Measurements from ENCODE around the gene SLC66A1.
A peak's percentile ranks its signal among the peaks of the same experiment; 100 is the strongest.

SLC66A1 gene

GRCh38 chr1:19325368-19325957 is 13.3 kb downstream of the SLC66A1 start:
- no peak for DNase-seq (ENCODE audit: low read depth)

DNA sequence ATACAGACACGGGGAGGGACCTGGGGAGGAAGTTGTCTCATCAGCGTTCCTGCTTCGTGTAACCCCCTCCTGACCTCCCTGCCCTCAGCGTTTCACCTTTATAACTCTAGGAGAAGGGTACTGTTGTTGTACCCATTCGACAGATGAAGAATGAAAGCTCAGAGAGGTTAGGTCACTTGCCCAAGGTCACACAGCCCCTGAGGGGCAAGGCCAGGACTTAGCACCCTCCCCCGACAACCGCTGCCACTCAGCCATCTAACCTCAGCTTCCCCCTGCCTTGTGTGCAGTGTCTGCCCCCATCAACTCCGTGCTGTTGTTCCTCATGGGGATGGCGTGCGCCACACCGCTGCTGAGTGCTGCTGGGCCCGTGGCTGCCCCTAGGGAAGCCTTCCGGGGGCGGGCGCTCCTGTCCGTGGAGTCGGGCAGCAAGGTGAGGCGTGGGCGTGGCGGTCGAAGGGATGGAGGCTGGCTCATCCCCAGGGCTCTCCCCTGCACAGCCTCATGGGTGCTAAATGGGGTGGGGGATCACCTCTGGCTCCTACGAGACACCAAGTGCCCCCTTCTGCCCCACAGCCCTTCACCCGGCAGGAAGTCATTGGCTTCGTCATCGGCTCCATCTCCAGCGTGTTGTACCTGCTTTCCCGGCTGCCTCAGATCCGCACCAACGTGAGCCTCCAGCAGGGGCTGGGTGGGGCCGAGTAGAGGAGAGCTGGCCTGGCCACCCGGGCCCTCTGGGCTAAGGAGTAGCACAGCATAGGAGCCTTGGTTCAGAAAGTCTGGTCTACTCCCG is 14.0 kb downstream of the SLC66A1 start:
- DNase-seq (ENCODE audit: low read depth), result no peak

DNA sequence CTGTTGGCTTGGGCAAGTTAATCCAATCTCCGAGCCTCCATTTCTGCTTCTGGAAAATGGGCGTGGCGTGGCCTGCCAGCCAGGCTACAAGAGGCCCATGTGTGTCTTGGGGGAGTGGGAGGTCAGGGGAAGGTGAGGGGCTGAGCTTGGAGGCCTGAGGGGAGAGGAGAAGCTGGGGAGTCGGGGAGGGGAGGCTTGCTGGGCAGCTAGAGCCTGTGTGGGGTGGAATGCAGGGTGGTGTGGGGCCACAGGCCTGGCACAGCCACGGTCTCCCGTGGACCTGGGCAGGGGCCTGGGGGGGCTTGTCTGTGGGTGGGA is 14.6 kb downstream of the SLC66A1 start:
- DNase-seq (ENCODE audit: low read depth), result no peak

GRCh38 chr1:19327301-19327700 is 15.2 kb downstream of the SLC66A1 start:
- DNase-seq (ENCODE audit: low read depth), result no peak

- DNase-seq (ENCODE audit: low read depth), result no peak
Observed at GRCh38 chr1:19327736-19328135, 15.6 kb downstream of the SLC66A1 start.

DNA sequence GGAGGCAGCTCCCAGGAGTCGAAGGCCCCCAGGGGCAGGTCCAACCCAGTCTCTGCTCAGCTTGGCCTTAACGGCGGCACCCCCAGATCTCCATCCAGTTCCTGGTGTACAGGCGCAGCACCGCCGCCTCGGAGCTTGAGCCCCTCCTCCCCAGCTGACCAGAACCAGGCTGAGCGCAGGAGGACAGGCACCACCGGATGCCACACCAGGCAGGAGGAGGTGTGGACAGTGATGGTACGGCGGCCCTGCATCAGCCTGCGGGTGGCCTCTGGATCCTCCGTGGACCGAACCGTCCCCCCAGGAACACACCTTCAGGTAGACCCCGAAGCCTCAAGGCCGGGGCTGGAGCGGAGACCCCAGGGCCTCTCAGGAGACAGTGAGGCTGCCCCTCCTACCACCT is 16.4 kb downstream of the SLC66A1 start:
- DNase-seq (ENCODE audit: low read depth), result no peak

DNA sequence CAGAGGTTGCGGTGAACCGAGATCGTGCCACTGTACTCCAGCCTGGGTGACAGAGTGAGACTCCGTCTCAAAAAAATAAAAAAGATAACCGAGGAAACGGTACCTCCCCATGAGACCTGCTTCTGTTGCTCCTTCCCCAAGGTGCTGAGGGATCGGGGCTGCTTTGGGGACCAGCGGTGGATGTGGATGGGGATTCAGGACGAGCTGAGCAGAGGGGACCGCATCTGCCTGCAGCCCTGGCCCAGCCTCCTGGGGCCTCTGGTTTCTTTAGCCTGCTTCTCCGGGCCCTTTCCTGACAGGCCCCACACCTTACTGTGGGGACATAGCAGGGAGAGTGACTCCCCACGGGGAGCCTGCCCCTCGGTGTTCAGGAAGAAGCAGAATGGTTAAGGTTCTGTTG is 17.1 kb downstream of the SLC66A1 start:
- DNase-seq (ENCODE audit: low read depth), result no peak

GRCh38 chr1:19329611-19330010 is 17.5 kb downstream of the SLC66A1 start:
- no peak for DNase-seq (ENCODE audit: low read depth)

- DNase-seq (ENCODE audit: low read depth), result no peak
Observed at GRCh38 chr1:19330449-19331135, 18.5 kb downstream of the SLC66A1 start.

DNA sequence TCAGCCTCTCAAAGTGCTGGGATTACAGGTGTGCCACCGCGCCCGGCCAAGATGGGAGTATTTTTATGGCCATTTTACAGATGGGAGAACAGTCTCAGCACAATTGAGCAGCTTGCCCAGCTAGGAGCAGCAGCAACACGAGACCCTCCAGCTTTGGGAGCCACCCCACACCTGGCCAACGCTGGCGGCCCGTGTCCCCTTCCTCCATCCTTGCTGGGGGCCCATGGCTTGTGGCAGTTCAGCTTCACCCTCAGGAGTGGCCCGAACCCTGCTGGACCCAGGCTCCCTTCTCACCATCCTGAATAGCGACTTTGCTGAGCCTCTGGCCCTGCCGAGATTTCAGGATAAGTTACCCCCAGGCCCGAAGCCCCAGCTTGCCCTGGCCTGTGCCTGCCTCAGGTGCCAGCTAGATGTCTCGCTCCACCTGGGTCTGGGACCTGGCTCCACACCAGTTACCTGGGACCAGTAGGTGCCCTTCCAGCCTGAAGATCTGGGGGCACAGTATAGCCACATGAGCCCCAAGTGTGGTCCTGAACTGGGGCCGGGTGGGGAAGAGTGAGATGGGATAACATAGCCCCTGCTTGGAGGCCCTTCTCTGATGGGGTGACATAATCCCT is 19.2 kb downstream of the SLC66A1 start:
- DNase-seq (ENCODE audit: low read depth), result no peak

- DNase-seq (ENCODE audit: low read depth), result no peak
Observed at GRCh38 chr1:19332832-19333231, 20.7 kb downstream of the SLC66A1 start.

- no peak for DNase-seq (ENCODE audit: low read depth)
Observed at GRCh38 chr1:19333587-19334354, 21.6 kb downstream of the SLC66A1 start.

DNA sequence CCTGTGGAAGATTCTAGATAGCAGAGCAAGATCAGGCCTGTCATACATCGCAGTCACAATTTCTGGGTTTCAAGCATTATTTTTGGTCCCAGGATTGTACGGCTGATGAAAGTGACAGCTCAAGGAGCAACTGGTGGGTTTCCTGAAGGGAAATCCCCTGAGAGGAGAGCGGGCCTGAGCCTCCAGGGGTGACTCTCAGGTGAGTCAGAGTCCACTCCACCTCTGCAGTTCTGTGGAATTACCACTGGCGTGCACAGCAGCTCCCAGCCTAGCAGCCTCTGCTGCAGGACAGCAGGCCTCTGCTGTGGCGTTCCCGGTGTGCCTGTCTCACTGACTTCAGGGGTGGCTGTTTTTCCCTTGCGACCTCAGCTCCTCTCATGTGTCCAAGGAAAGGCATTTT is 24.4 kb downstream of the SLC66A1 start:
- no peak for DNase-seq (ENCODE audit: low read depth)

DNA sequence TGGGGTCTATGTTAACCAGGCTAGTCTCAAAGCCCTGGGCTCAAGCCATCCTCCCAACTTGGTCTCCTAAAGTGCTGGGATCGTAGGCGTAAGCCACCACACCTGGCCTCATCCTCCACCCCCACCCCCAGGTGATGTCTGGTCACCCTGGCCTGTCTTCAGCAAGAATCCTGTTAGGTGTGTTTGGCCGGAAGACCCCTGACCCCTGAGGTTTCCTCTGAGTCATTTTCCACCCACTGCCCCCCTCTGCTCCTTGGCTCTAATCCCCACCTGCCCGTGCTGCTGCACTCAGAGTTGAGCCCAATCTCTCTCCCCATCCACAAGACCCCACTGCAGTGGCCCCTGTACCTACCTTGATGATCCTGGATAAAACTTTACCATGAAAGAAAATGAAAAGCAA is 25.2 kb downstream of the SLC66A1 start:
- no peak for DNase-seq (ENCODE audit: low read depth)

DNA sequence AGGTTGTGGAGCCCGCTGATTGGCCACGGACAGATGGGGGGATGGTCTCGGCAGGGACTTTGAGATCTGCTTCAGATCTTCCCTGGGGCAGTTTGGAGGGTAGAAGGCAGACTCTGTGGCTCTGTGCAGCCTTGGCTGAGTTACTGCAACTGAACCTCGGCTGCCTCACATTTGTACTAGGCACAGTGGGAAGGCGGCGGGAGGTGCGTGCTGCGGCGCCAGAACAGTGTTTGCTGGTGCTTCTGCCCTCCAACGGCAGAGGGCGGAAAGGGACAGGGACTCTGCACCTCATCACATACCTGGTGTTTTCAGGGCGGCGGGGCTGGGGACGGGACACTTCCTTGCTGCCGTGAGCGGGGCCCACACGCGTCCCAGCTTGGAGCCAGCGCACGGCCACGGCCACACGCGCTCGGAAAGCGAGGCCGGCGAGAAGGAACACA is 26.2 kb downstream of the SLC66A1 start:
- DNase-seq (ENCODE audit: low read depth), result no peak

DNA sequence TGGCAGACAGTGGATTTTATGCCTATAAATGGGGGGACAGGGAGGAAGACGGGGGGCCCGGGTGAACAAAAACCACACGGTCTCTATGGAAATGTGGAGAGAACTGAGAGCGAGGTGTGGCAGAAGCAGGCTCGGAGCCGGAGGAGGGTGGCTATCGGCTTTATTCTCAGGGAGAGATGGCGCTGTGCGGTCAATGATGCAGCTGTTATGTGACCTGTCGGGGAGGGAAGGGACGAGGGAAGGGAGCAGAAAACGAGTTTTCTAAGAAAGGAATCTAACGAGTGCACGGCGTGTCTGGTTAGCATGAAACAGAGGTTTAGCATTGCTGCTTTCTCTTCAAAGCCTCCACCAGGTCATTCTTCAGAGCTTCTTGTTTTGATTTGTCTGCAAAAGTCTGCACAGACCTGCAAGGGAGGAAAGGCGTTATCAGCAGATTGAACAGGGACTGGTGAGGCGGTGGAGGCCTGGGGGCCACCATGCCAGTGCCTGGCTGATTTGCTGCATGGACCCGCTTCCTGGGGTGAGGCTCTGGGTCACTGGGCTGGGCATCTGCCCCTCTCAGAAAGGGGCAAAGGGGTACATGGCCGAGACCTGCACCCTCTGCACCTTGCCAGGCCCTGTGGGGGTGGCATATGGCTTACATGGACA is 27.2 kb downstream of the SLC66A1 start:
- no peak for DNase-seq (ENCODE audit: low read depth)

GRCh38 chr1:19340387-19340937 is 28.3 kb downstream of the SLC66A1 start:
- no peak for DNase-seq (ENCODE audit: low read depth)

DNA sequence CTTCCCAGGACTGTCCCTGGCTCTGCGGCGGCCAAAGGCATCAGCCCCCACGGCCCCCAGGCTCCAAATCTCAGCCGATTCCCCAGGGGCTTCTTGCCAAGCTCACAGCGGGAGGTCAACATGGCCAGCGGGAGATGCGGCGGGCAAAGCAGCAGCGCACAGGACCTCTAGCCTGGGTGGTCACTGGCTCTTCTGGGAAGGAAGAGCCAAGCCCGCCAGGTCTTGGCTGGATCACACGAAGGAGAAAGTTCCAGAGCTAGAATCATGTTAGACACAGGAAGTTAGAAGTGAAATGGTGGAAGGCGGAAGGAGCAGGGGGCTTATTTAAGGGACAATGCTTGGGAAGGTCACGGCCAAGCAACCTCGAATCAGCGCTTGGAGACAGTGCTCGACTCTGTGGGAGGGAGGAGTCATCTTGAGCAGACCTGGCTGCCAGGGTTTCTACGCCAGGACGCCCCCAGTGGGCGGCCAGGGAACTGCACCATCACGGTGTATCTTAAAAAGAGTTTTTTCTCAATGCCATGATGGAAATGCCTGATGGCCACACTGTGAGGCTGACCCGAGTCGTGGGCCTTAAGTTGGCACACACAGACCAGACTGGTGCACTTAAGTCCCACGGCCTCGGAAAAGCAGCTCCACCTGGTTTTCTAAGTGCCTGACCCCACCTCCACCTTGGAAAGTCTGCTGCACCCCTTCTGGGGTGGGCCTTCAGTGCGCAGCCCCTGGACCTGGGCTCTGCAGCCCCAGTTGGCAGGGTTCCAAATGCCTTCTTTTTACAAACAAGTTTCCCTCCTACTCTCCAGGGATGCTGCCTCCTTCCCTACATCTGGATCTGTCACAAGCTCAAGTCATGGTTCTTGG is 29.3 kb downstream of the SLC66A1 start:
- peak; percentile 59 for DNase-seq (ENCODE audit: low read depth)

DNA sequence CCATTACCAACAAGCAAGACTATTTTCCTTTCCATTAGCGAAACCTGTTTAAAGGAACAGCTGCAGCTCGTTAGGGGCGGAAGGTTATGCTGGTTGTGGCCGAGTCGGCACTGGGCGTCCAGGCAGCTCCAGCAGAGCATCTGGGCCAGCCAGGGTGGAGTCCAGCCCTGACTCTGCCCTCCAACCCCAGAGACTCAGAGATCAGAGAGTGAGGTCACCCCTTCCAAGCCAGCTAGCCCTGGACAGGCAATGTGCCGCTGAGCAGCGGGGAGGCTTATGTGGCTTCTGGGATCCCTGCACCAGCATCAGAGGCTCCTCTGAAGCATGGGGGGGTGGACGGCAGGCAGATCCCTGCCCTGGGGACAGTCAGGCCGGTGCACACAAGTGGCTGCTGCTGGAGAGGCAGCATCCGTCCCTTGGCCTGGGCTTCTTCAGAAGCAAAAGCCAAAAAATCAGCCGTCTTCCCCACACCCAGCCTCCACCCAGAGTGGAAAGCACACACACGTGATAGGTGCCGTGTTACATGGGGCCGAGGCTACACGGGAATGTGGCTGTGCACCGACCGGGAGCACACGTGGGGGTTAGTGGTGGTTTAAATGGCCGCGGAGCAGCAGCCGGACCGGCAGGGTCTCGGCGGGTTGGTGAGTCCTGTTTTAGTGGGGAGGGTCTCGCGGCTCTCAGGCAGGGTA is 30.1 kb downstream of the SLC66A1 start:
- no peak for DNase-seq (ENCODE audit: low read depth)

Measured in T follicular helper cell (primary cell).